Neural cell (in vitro differentiated cells): Measurements from ENCODE around the gene RRAS2.

ENCODE experiments used
- CTCF ChIP-seq: fragments of 450-650 bp; IDR thresholded peaks from 2 replicates; pipeline ENCODE4 v1.5.1; 2014; ENCODE audit warnings: antibody characterized with exemption, mild to moderate bottlenecking, moderate library complexity; ENCODE audit not compliant: poor library complexity, severe bottlenecking
- EP300 ChIP-seq: fragments of 450-650 bp; conservative IDR thresholded peaks from 2 replicates; pipeline ENCODE4 v1.6.1; 2014; ENCODE audit warnings: antibody characterized with exemption, mild to moderate bottlenecking, moderate library complexity; ENCODE audit not compliant: poor library complexity, severe bottlenecking
- EZH2 ChIP-seq: fragments of 200-600, 300-800 bp; shearing (Covaris generic), sonication (generic); IDR thresholded peaks from 2 replicates; pipeline ENCODE4 v1.6.1; 2014; ENCODE audit warnings: antibody characterized with exemption, low read length, borderline replicate concordance, mild to moderate bottlenecking; ENCODE audit not compliant: insufficient read depth, poor library complexity, severe bottlenecking
- RAD21 ChIP-seq: fragments of 450-650 bp; conservative IDR thresholded peaks from 2 replicates; pipeline ENCODE4 v1.6.1; 2014; ENCODE audit warnings: antibody characterized with exemption, mild to moderate bottlenecking, moderate library complexity
- REST ChIP-seq: IDR thresholded peaks from 2 replicates; pipeline ENCODE4 v1.6.1; 2012; ENCODE audit warnings: borderline replicate concordance
- TAF1 ChIP-seq: IDR thresholded peaks from 2 replicates; pipeline ENCODE4 v1.6.1; 2012; ENCODE audit warnings: low read depth

GRCh38 chr11:14234446-14234845 lies 124.5 kb downstream of the RRAS2 start:
- no peak for TF ChIP-seq CTCF
- no peak for TF ChIP-seq EZH2
- TF ChIP-seq RAD21 = no peak
- TF ChIP-seq REST = no peak
- no peak for TF ChIP-seq TAF1
- TF ChIP-seq EP300 = no peak
